Stimulated activated CD4-positive, alpha-beta T cell treated with anti-CD3 and anti-CD28 coated beads, TNF-alpha, amount 100 ng/mL, for 24 hours (primary cell): ENCODE measurements around the gene GGCT.
A peak's percentile ranks its signal among the peaks of the same experiment; 100 is the strongest.
"Not testable (repeated sequence)": the region's sequence is repeated elsewhere in the genome, so short reads cannot be mapped to it uniquely, and the experiment has no call there.

Experiments used
- DNase-seq, 3 experiments: peaks; one replicate each; pipeline ENCODE4 v3.0.0-alpha.2; 2020; ENCODE audit warnings: low read depth in 3 of 3

Gene GGCT, protein sequence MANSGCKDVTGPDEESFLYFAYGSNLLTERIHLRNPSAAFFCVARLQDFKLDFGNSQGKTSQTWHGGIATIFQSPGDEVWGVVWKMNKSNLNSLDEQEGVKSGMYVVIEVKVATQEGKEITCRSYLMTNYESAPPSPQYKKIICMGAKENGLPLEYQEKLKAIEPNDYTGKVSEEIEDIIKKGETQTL

DNA sequence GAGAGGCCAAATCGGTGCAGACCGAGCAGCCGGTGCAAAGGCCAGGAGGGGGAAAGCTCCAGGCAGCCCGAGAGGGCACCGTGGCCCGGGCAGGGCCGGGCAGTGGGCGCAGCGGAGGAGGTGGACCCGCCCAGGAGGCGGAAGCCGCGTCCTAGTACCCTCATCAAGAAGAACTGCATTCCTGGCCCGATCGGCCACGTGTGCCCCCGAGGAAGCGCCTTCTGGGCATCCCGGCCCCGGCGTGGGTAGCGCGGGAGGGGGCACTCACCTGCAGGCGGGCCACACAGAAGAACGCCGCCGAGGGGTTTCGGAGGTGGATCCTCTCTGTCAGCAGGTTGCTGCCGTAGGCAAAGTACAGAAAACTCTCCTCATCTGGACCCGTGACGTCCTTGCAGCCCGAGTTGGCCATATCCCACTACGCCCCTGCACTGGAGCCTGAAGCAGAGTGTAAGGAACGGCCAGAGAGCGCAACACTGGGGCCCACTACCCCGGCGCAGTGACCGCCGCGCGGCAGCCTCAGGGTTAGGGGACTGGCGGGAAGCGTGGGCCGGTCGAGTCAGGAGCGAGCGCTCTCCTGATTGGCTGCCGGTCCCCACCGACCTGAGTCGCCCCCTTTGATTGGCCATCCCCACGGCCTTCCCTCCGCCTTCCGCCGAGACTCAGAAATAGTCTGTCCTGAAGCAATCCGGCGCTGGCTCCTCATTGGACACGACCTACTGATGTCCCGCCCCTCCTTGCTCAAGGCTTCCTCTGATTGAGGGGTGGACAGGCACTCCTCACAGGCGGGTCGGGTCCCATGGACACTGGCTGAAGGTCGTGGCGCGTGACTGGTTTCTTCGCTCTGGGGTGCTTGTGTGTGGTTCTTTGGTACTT is at the start of gene GGCT:
GGCT (minus strand) TSS at position 529 of the 873 bp plus-strand sequence; CDS start at position 409, 120 bp downstream.
- DNase-seq: peak; percentile 92 to 97 (median 97)

GRCh38 chr7:30553546-30553945 is 48.9 kb upstream of the GGCT start:
- DNase-seq: no peak

DNA sequence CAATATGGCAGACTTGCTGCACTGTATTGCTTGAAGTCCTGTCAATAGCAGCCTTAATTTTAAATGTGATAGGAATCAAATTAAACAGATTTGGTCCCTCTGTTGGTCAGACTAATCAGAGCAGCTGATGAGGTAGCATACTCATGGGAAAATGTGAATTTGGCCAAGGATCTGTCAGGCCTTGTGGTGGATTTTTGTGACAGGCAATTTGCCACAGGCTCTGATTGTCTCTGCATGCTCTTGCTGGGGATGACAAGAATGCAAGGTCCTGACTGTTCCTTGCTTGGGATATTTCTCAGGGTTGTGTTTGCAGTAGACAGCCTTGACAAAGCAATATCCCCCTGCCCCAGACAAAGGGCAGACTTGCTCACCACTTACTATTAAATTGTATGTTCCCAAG is 48.5 kb upstream of the GGCT start:
- no peak for DNase-seq

DNA sequence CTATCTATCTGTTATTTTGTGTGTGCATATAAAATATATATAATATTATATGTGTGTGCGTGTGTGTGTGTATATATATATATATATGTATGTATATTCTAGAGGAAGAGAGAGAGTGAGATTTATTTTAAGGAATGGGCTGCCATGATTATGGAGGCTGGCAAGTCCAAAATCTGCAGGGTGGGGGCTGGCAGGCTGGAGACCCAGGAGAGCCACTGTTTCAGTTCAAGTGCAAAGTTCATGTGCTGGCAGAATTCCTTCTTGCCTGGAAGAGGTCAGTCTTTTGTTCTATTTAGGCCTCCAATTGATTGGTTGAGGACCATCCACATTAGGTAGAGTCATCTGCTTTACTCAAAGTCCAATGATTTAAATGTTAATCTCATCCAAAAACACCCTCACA is 47.7 kb upstream of the GGCT start:
- no peak for DNase-seq

GRCh38 chr7:30549931-30550493 is 45.4 kb upstream of the GGCT start:
- DNase-seq: no peak

GRCh38 chr7:30548845-30549244 is 44.2 kb upstream of the GGCT start:
- peak in 1 of 3 experiments; percentile 35 for DNase-seq

GRCh38 chr7:30546596-30546995 is 42.0 kb upstream of the GGCT start:
- no peak for DNase-seq

GRCh38 chr7:30545791-30546555 is 41.3 kb upstream of the GGCT start:
- no peak for DNase-seq

DNA sequence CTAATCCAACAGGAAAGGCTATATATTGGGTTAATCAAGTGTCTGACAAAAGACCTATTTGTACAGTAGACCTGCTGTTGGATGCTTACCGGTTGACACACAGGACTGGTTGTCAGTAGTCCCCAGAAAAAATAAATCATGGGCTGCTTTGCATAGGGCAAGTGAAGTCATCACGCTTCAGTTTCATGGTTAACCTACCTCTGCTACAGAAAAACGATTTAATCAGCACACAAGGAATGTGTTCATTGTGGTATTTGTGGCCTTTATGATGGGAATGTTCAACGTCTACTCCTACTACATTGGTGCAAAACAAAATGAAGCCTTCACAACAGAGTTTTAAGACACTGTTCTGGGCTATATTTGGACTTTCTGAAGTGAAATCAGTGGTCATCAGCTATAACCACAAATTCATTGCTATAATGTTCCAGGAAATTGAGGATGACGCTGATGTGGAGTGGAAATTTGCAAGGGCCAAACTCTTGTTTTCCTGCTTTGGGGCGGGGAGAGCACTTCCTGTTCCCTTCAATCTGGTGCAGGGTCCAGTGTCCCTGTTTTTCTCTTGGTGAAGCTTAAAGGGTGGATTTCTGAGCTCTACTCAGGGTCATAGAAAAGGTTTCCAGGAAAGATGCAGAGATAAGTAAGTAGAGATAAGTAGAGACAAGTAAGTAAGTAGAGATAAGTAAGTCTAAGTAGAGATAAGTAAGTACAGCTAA is 39.3 kb upstream of the GGCT start:
- no peak for DNase-seq

DNA sequence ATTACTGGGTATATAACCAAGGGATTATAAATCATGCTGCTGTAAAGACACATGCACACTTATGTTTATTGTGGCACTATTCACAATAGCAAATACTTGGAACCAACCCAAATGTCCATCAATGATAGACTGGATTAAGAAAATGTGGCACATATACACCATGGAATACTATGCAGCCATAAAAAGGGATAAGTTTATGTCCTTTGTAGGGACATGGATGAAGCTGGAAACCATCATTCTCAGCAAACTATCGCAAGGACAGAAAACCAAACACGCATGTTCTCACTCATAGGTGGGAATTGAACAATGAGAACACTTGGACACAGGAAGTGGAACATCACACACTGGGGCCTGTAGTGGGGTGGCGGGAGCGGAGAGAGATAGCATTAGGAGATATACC is 38.5 kb upstream of the GGCT start:
- not testable (repeated sequence) for DNase-seq

DNA sequence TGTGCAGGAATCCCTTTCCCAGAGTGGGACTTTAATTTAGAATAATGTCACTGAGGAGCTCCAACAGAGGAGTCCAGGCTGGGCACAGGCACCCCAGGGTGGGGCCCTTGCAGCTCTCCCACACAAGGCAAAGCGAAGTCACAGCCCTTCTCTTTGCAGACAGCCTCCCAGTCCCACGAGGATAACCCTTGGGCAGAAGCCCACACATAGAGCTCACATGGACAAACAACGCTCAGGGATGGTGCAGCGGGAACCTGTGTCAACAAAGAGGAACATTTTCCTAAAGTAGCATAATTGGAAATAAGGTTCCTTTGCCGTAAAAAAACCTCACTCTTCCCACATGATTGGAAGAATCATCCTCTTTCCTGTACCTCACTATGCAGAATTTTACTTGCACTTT is 29.3 kb upstream of the GGCT start:
- DNase-seq: no peak

DNA sequence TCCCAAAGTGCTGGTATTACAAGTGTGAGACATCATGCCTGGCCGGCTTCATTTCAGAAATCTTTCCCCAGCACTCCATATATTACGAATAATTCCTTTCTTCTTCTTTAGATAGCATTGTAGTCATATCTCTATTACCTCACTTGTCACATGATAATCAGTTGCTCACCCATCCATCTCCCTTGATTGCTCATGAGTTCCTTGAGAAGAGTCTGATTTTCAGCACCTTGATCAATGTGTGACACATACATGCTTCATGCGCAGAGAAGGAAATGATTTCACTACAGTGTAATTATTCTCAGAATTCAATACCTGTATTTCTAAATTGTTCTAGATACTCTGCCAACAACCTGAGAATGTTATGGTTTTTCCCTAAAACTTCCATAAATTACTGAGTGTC is 26.7 kb upstream of the GGCT start:
- no peak for DNase-seq

GRCh38 chr7:30530373-30530772 is 25.7 kb upstream of the GGCT start:
- DNase-seq: no peak

DNA sequence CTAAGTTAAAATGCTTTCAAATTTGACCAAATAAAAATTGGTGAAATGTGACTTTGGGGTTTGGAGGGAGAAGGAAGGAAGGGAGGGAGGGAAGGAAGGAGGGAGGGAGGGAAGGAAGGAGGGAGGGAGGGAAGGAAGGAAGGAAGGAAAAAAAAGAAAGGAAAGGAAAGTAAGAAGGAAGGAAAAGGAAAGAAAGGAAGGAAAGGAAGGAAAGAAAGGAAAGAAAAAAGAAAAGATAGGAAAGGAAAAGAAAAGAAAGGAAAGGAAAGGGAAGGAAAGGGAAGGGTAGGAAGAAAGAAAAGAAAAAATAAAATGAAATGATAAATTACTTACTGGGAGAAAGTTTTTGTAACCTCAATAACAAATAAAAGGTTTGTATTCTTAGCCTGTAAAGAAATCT is 24.1 kb upstream of the GGCT start:
- DNase-seq: no peak

DNA sequence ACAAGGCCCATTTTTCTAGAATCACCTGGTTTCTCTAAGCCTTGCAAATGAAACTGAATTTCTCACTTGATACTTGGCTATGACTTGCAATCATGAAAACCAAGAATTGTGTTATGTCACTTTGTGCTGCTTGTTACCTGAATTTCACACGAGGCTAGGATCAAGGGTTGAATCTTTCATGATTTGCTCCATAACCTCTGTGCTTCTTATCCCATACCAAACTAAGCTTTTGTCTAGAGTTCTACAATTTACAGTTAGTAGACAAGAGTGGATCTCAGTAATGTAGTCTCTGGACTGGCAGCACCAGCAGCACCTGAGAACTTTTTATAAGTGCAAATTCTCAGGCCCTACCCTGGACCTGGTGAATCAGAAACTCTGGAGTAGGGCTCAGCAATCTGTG is 22.7 kb upstream of the GGCT start:
- DNase-seq: not testable (repeated sequence)

DNA sequence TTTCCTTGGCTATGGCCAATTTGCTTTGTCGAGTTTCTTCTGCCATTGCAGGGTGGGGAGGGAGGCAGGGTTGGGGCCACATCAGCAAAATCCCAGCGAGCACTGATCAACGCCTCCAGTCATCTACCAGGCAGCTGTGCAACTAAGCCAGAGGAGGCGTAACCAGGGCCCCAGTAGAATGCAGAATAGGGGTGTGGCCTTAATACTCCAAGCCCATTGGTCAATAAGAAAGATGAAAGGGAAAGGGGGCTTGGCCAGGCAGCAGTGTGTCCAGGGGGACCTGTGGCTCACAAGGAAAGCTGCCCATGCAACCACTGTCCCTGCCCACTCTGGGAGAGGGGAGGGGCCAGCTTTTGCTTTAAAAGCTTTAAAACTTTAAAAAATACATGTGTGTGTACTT is 21.5 kb upstream of the GGCT start:
- DNase-seq: no peak

GRCh38 chr7:30525429-30525828 is 20.8 kb upstream of the GGCT start:
- no peak for DNase-seq

GRCh38 chr7:30524545-30524944 is 19.9 kb upstream of the GGCT start:
- no peak for DNase-seq

DNA sequence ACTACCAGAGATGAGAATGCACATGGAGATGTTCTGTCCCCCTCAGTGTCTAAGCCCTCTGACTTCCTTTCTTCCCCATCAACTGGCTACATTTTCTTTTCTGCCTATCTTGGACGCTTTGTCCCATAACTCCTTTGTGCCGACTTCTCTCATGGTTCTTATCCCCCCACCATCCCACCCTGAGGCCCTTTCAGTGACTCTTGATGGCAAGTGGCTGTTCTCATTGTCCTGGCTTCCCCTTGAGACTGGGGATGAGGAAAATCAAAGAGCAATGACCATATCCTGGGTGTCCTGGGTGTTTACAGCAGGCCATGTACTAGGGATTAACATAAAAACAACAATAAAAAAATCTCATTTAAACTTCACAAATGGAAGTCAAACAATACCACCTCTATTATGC is 18.8 kb upstream of the GGCT start:
- DNase-seq: no peak

GRCh38 chr7:30522159-30522558 is 17.5 kb upstream of the GGCT start:
- DNase-seq: no peak

DNA sequence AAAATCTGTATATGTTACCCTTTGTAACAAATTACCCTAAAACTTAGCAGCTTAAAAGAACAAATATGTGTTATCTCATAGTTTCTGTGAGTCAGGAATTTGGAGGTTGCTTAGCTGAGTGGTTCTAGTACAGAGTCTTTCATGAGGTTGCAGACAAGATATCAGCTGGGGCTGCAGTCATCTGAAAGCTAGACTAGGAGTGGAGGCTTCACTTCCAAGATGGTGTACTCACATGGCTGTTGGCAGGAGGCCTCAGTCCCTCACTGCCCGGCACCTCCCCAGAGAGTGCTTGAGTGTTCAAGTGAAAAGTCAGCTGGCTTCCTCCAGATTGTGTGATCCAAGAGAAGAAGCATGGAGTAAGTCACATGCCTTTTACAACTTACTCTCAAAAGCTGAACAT is 16.9 kb upstream of the GGCT start:
- DNase-seq: no peak

DNA sequence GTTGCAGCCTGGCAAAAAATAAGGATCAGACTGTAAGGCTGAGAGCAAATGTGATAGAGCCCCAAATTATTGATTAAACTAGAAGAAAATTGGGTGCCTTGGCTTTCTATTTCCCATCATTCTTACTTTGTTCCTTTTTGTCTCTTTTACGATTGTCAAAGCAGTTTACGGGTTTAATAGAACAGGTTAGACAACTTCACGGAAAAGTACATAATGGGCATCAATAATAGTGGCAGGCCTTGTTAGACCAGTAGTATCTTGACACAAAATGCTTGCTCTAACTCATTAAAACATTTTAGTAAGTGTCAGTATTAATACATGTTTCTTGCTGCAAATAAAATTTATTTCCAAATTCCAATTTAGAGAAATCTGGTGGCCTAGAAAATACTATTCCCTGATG is 14.5 kb upstream of the GGCT start:
- DNase-seq: no peak
